ENCODE data around the gene FLRT1. TPM values are rescaled to one million over a fixed set of nuclear protein-coding genes. Genes with fewer than 3 reads are reported as not detected.

FLRT1 gene
- total RNA-seq, 1 experiment from 2014 or later: 0.31 TPM

DNA sequence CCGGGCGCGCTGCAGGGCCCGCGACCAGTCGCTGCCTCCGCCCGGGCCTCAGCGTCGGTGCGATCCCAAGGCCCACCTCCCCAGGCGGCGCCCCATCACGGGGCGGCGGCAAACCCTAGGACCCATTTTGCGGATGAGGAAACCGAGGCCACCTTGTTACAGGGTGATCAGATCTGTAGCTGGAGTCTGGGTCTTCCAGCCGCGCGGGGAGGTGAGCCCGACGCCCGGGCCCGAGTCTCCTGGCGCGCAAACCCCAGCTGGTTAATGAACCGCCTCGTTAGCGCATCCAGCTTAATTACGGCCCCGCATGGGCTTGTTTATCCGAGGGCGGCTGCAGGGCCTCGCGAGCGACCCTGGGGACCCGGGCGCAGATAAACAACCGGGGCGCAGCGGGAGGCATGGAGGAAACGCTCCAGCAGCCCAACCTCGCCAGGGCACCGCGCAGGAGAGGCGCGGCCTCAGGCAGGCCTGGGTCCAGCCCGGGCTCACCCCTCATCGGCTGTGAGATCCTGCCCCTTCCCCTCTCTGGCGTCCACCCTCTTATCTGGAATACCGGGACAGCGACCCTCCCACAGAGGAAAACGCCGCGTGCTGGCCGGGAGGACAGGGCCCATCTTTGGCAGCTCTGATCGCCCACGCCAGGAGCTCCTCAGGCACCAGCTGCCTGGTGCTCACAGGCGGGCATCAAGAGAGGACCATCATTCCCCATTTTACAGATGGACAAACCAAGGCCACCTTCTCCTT, 34.8 kb upstream of the FLRT1 start:
- peaks cover 11% of the 10 kb centered on the region for H3K23me2 ChIP-seq (ENCODE audit: insufficient read length, low read depth, low read length, poor library complexity, severe bottlenecking)
- no peak for DNase-seq
- no peaks in the 10 kb centered on the region for H4K20me1 ChIP-seq (ENCODE audit: control insufficient read depth, insufficient read depth, insufficient read length)
- H3K27ac ChIP-seq (ENCODE audit: insufficient read length, low read depth, low read length): no peak overlapping the region
- peaks cover 7 to 19% of the 10 kb centered on the region in 2 experiments for H3K4me1 Mint-ChIP-seq
- peaks cover 47% of the 10 kb centered on the region for H3K27me3 Mint-ChIP-seq (ENCODE audit: low read depth)
- H3K4me2 ChIP-seq (ENCODE audit: insufficient read depth, insufficient read length, low read length): no peak overlapping the region
- H3K4me3 Mint-ChIP-seq: peak overlapping the region in 1 of 2 experiments; percentile 40; a peak in 1 of 5 replicates
- H3K9me3 Mint-ChIP-seq: no peaks in the 10 kb centered on the region
- WGBS (ENCODE audit: extremely low coverage, insufficient read length, low lambda C conversion rate): no CpG with 5 or more reads among the region's 60 CpGs
- TF ChIP-seq, protein P1, sequence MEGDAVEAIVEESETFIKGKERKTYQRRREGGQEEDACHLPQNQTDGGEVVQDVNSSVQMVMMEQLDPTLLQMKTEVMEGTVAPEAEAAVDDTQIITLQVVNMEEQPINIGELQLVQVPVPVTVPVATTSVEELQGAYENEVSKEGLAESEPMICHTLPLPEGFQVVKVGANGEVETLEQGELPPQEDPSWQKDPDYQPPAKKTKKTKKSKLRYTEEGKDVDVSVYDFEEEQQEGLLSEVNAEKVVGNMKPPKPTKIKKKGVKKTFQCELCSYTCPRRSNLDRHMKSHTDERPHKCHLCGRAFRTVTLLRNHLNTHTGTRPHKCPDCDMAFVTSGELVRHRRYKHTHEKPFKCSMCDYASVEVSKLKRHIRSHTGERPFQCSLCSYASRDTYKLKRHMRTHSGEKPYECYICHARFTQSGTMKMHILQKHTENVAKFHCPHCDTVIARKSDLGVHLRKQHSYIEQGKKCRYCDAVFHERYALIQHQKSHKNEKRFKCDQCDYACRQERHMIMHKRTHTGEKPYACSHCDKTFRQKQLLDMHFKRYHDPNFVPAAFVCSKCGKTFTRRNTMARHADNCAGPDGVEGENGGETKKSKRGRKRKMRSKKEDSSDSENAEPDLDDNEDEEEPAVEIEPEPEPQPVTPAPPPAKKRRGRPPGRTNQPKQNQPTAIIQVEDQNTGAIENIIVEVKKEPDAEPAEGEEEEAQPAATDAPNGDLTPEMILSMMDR (conservative IDR thresholded peaks at IDR 0.05): 0 out of 3 replicates have a peak, but pooled peaks have one; percentile 8
- H2BK20ac ChIP-seq (ENCODE audit: low read depth, low read length, poor library complexity, severe bottlenecking): no peak overlapping the region
- no peak overlapping the region for H3K23ac ChIP-seq (ENCODE audit: insufficient read length, low read depth, low read length)
- H3K4me1 ChIP-seq (ENCODE audit: insufficient read depth, low read length): no peaks in the 10 kb centered on the region
- H3K79me2 ChIP-seq (ENCODE audit: insufficient read depth, low read length): no peaks in the 10 kb centered on the region
- peaks cover 7 to 23% (median 22%) of the 10 kb centered on the region in 3 experiments for H3K36me3 Mint-ChIP-seq (ENCODE audit: insufficient read depth in 1 of 3, low read depth in 3 of 3)
- no peaks in the 10 kb centered on the region for H3K9me3 ChIP-seq (ENCODE audit: control insufficient read depth, low read depth, low read length)
- H2AFZ ChIP-seq (ENCODE audit: low read length): no peak overlapping the region
- no peak overlapping the region for H2BK15ac ChIP-seq (ENCODE audit: low read depth, low read length)
- H3K79me1 ChIP-seq (ENCODE audit: insufficient read depth, low read depth, low read length, poor library complexity, severe bottlenecking): no peaks in the 10 kb centered on the region
- no peak overlapping the region for H3K27ac Mint-ChIP-seq
- no peak overlapping the region for H2BK5ac ChIP-seq (ENCODE audit: insufficient read length, low read length)
- no peak overlapping the region for H3K18ac ChIP-seq (ENCODE audit: insufficient read length, low read depth, low read length)
- no peak overlapping the region for H3K9ac ChIP-seq (ENCODE audit: extremely low read depth, insufficient read length, low read length)
- H3K4ac ChIP-seq (ENCODE audit: low read depth, low read length): no peak overlapping the region
- no peak overlapping the region for H3K56ac ChIP-seq (ENCODE audit: insufficient read length, low read depth, low read length)
- no peak overlapping the region for H2BK12ac ChIP-seq (ENCODE audit: insufficient read length, low read depth, low read length)
- H4K91ac ChIP-seq (ENCODE audit: insufficient read length, low read depth, low read length): no peak overlapping the region
- H3K14ac ChIP-seq (ENCODE audit: insufficient read depth, low read length): no peak overlapping the region
- no peak overlapping the region for H2AK5ac ChIP-seq (ENCODE audit: insufficient read length, low read length)
- peaks cover 8% of the 10 kb centered on the region; the same call in 1 of the 2 replicates for H3K27me3 ChIP-seq (ENCODE audit: insufficient read depth, low read length)
- H4K5ac ChIP-seq (ENCODE audit: insufficient read length, low read depth, low read length): no peak overlapping the region
- no peak overlapping the region for H2BK120ac ChIP-seq (ENCODE audit: low read depth, low read length, poor library complexity, severe bottlenecking)
- H4K8ac ChIP-seq (replicated peaks; ENCODE audit: insufficient read length, low read depth, low read length): no peak overlapping the region
- H3T11ph ChIP-seq (ENCODE audit: low read length): no peak overlapping the region

Data from H9 (cell line).